Measurements from ENCODE around the gene EPB41L3.

Gene EPB41L3

DNA sequence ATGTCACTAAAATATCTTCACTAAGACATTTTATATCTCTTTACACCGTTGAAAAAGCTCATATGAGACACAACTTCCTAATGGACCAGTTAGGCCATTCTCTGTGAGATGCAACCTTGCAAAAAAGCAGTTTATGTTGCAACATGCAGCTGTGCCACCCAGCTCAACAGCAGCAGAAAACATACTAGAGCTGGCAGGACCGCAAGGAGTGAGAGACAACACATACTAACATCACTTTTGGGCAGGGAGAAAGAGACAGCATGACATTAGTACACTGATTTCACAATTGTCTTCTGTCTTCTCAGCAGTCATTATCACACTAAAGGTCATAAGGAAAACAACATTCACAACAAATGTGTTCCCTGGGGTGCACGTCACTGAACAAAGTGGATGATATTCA lies 122.9 kb downstream of the EPB41L3 start:
- Histone ChIP-seq H3K4me1 (ENCODE audit: control insufficient read depth, insufficient read depth, low read length) (no peaks in the 10 kb centered on the region), H3K4me3 (ENCODE audit: insufficient read depth, low read depth, low read length) (no peak overlapping the region), H3K36me3 (ENCODE audit: control insufficient read depth, insufficient read depth, low read length) (no peaks in the 10 kb centered on the region), H3K9me3 (ENCODE audit: control insufficient read depth, low read length) (no peaks in the 10 kb centered on the region), H3K27ac (ENCODE audit: insufficient read depth, low read depth, low read length, poor library complexity, severe bottlenecking) (no peak overlapping the region), H3K27me3 (ENCODE audit: control insufficient read depth, insufficient read depth, low read length, poor library complexity, severe bottlenecking) (peaks cover 4% of the 10 kb centered on the region)
- WGBS, 2 experiments: 93 to 96% methylated on average over 2 to 3 of the region's 3 CpGs

DNA sequence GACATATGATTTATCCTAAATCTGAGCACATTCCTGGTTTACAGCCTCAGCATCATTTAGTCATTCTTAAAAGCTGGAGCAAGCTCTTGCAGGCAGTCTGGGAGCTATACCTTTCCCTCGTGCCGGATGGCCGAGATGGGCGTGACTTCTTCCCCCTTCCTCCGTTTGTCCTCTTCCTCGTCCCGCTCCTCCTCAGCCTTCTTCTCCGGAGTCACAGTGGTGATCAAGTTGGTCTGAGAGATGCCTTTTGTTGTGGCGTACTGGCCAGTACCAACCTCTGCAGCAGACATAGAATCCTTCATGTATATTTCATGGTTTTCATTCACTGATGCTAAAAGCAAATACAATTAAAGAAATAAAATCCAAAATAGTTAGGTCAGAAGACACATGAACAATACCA lies 124.2 kb downstream of the EPB41L3 start:
- H3K4me1 ChIP-seq (ENCODE audit: control insufficient read depth, insufficient read depth, low read length): peaks cover 8% of the 10 kb centered on the region
- 83 to 85% methylated on average over 9 of the region's 9 CpGs for WGBS, 2 experiments
- H3K9me3 ChIP-seq (ENCODE audit: control insufficient read depth, low read length): no peaks in the 10 kb centered on the region
- no peak overlapping the region for H3K27ac ChIP-seq (ENCODE audit: insufficient read depth, low read depth, low read length, poor library complexity, severe bottlenecking)
- no peaks in the 10 kb centered on the region for H3K36me3 ChIP-seq (ENCODE audit: control insufficient read depth, insufficient read depth, low read length)
- H3K4me3 ChIP-seq (ENCODE audit: insufficient read depth, low read depth, low read length): no peak overlapping the region
- peaks cover 4% of the 10 kb centered on the region for H3K27me3 ChIP-seq (ENCODE audit: control insufficient read depth, insufficient read depth, low read length, poor library complexity, severe bottlenecking)

DNA sequence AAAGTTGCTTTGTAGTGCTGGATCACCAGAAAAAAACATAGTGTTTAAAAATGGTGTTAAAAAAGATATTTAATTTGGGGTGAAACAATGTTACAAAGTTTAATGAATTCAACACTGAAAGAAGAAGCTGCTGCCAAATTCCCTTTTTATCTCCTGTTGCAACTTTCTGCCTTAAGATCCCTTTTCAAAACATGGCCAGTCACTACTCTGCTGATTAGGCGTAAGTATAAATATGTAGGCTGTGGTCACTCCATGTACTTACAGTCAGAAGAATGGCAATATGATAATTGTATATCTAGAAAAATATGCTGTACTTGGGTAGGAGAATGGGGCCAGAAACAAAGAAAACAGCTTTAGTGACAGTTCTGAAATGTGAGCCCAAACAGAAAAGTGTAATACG lies 124.8 kb downstream of the EPB41L3 start:
- peaks cover 10% of the 10 kb centered on the region for H3K4me1 ChIP-seq (ENCODE audit: control insufficient read depth, insufficient read depth, low read length)
- WGBS, 2 experiments: 100% methylated on average over 2 of the region's 2 CpGs
- H3K4me3 ChIP-seq (ENCODE audit: insufficient read depth, low read depth, low read length): no peak overlapping the region
- no peaks in the 10 kb centered on the region for H3K9me3 ChIP-seq (ENCODE audit: control insufficient read depth, low read length)
- no peaks in the 10 kb centered on the region for H3K36me3 ChIP-seq (ENCODE audit: control insufficient read depth, insufficient read depth, low read length)
- peaks cover 4% of the 10 kb centered on the region for H3K27me3 ChIP-seq (ENCODE audit: control insufficient read depth, insufficient read depth, low read length, poor library complexity, severe bottlenecking)
- H3K27ac ChIP-seq (ENCODE audit: insufficient read depth, low read depth, low read length, poor library complexity, severe bottlenecking): no peak overlapping the region

DNA sequence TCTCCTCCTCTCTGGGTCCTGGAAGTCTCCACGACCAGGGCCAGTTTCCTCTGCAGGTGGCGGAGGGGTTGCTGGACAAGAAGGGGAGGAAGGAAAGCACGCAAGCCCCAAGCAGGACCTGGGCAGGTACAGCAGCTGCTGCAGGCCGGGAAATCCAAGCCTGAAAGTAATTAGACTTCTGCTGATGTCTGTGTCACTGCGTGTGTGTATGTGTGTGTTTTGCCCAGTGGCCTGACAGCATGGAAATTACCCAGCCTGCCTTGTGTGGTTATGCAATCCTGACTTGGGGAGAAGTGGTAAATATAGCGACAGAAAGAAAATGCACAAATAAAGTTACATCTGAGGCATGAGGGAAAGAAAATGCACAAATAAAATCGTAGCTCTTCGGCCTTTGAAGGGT lies 126.5 kb downstream of the EPB41L3 start:
- H3K4me1 ChIP-seq (ENCODE audit: control insufficient read depth, insufficient read depth, low read length): peaks cover 14% of the 10 kb centered on the region
- no peaks in the 10 kb centered on the region for H3K9me3 ChIP-seq (ENCODE audit: control insufficient read depth, low read length)
- H3K27me3 ChIP-seq (ENCODE audit: control insufficient read depth, insufficient read depth, low read length, poor library complexity, severe bottlenecking): peaks cover 4% of the 10 kb centered on the region
- 85 to 86% methylated on average over 8 of the region's 8 CpGs for WGBS, 2 experiments
- no peak overlapping the region for H3K4me3 ChIP-seq (ENCODE audit: insufficient read depth, low read depth, low read length)
- H3K27ac ChIP-seq (ENCODE audit: insufficient read depth, low read depth, low read length, poor library complexity, severe bottlenecking): no peak overlapping the region
- H3K36me3 ChIP-seq (ENCODE audit: control insufficient read depth, insufficient read depth, low read length): no peaks in the 10 kb centered on the region

DNA sequence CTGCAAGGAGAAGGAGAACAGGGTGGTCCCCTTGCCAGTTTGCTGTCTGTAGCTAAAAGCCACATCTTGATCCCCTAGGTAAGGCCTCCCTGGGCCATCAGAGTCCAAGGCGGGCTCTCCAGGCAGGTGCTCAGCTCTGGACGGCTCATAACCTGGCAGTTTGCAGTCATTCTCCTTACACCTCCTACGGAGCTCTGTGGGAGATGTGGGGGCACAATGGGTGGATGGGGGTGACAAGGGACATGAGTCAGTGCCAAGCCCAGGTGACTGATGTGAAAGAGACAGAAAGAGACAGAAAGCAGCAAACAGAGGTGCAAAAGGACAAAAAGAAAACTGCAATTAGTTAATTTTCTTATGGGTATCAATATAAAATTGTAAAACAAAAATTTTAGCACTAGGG lies 127.7 kb downstream of the EPB41L3 start:
- no peak overlapping the region for H3K4me3 ChIP-seq (ENCODE audit: insufficient read depth, low read depth, low read length)
- WGBS, 2 experiments: 92 to 94% methylated on average over 3 of the region's 3 CpGs
- H3K36me3 ChIP-seq (ENCODE audit: control insufficient read depth, insufficient read depth, low read length): no peaks in the 10 kb centered on the region
- no peak overlapping the region for H3K27ac ChIP-seq (ENCODE audit: insufficient read depth, low read depth, low read length, poor library complexity, severe bottlenecking)
- H3K4me1 ChIP-seq (ENCODE audit: control insufficient read depth, insufficient read depth, low read length): peaks cover 14% of the 10 kb centered on the region
- H3K27me3 ChIP-seq (ENCODE audit: control insufficient read depth, insufficient read depth, low read length, poor library complexity, severe bottlenecking): peaks cover 4% of the 10 kb centered on the region
- no peaks in the 10 kb centered on the region for H3K9me3 ChIP-seq (ENCODE audit: control insufficient read depth, low read length)

DNA sequence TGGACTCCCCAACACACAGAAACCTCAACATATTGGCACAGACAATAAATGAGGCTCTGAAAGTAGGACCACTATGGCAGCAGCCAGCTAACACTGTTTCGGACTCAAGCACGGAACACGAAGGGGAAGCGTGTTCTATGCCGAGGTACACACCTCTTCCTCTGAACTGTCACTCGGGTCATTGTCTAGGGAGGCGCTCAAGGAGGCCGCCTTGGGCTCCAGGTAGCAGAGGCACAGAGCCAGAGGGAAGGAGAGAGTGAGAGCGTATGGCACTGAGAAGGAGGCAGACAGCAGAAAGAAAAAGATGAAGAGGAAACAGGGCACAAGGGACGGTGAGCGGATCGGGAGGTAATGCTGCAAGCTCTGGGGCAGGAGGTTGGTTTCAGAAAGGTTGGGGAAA lies 128.1 kb downstream of the EPB41L3 start:
- Histone ChIP-seq H3K27ac (ENCODE audit: insufficient read depth, low read depth, low read length, poor library complexity, severe bottlenecking) (no peak overlapping the region), H3K36me3 (ENCODE audit: control insufficient read depth, insufficient read depth, low read length) (no peaks in the 10 kb centered on the region), H3K4me3 (ENCODE audit: insufficient read depth, low read depth, low read length) (no peak overlapping the region), H3K27me3 (ENCODE audit: control insufficient read depth, insufficient read depth, low read length, poor library complexity, severe bottlenecking) (peaks cover 4% of the 10 kb centered on the region), H3K9me3 (ENCODE audit: control insufficient read depth, low read length) (no peaks in the 10 kb centered on the region), H3K4me1 (ENCODE audit: control insufficient read depth, insufficient read depth, low read length) (peaks cover 14% of the 10 kb centered on the region)
- 94 to 95% methylated on average over 12 of the region's 12 CpGs for WGBS, 2 experiments

DNA sequence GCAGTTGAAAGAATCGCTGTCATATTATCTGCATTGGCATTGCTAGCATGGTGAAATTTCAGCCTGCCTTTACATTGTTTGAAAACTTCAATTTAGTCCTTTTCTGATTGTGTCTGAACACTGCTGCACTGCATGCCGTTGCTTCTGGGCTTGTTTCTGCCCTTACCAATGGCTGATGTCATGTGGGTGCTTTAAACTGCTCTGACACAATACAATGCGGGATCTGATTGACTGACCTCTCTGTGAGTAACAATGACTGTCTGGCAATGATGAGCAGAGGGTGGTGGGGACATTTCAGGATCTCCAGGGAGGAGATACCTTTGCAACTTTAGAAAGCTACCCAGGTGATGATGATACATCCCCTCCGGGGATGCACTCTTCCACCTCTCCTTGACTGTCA lies 128.8 kb downstream of the EPB41L3 start:
- peaks cover 14% of the 10 kb centered on the region for H3K4me1 ChIP-seq (ENCODE audit: control insufficient read depth, insufficient read depth, low read length)
- H3K9me3 ChIP-seq (ENCODE audit: control insufficient read depth, low read length): no peaks in the 10 kb centered on the region
- no peak overlapping the region for H3K4me3 ChIP-seq (ENCODE audit: insufficient read depth, low read depth, low read length)
- H3K36me3 ChIP-seq (ENCODE audit: control insufficient read depth, insufficient read depth, low read length): no peaks in the 10 kb centered on the region
- H3K27me3 ChIP-seq (ENCODE audit: control insufficient read depth, insufficient read depth, low read length, poor library complexity, severe bottlenecking): peaks cover 4% of the 10 kb centered on the region
- H3K27ac ChIP-seq (ENCODE audit: insufficient read depth, low read depth, low read length, poor library complexity, severe bottlenecking): no peak overlapping the region
- WGBS, 2 experiments: 78 to 80% methylated on average over 4 of the region's 4 CpGs

DNA sequence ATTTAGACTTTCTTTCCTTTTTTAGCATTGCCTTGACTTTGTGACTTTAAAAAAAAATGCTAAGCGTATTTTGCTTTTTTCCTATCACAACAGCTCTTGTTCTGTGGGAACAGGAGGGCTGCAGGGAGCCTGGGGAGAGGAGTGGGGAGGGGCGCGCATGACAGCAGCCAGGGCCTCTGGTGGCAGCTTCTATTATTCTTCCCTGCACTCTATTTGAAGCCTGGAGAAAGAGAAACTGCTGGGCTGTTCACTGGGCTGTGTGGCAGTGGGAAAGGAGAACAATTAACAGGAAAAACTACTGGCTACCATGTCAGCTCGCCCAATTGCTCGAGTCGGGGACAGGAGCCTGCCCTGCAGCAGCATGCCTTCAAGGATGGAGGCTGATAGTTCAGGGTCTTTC lies 129.3 kb downstream of the EPB41L3 start:
- H3K27me3 ChIP-seq (ENCODE audit: control insufficient read depth, insufficient read depth, low read length, poor library complexity, severe bottlenecking): peaks cover 4% of the 10 kb centered on the region
- no peaks in the 10 kb centered on the region for H3K36me3 ChIP-seq (ENCODE audit: control insufficient read depth, insufficient read depth, low read length)
- no peak overlapping the region for H3K27ac ChIP-seq (ENCODE audit: insufficient read depth, low read depth, low read length, poor library complexity, severe bottlenecking)
- H3K9me3 ChIP-seq (ENCODE audit: control insufficient read depth, low read length): no peaks in the 10 kb centered on the region
- peaks cover 14% of the 10 kb centered on the region for H3K4me1 ChIP-seq (ENCODE audit: control insufficient read depth, insufficient read depth, low read length)
- H3K4me3 ChIP-seq (ENCODE audit: insufficient read depth, low read depth, low read length): no peak overlapping the region
- WGBS, 2 experiments: 3 to 6% methylated on average over 6 of the region's 6 CpGs

DNA sequence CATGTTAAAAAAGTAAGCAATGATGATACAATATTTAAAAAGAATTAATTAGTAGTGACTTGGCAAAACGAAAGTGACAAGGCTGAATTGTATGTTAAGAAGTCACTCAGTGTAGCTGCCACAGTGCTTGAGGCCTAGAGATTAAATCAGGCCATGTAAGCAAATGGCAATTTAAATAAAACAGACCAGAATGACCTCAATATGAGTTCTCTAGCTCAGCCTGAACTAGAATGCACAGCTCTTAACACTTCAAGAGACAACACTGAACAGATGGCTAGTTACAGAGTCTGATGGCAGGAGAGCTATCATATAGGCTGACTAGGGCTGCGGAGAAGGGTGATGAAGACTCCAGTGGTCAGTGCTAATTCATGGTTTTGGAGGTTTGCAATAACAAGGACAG lies 130.3 kb downstream of the EPB41L3 start:
- no peaks in the 10 kb centered on the region for H3K9me3 ChIP-seq (ENCODE audit: control insufficient read depth, low read length)
- peaks cover 14% of the 10 kb centered on the region for H3K4me1 ChIP-seq (ENCODE audit: control insufficient read depth, insufficient read depth, low read length)
- no peaks in the 10 kb centered on the region for H3K36me3 ChIP-seq (ENCODE audit: control insufficient read depth, insufficient read depth, low read length)
- 90 to 92% methylated on average over 2 of the region's 2 CpGs for WGBS, 2 experiments
- peaks cover 4% of the 10 kb centered on the region for H3K27me3 ChIP-seq (ENCODE audit: control insufficient read depth, insufficient read depth, low read length, poor library complexity, severe bottlenecking)
- no peak overlapping the region for H3K27ac ChIP-seq (ENCODE audit: insufficient read depth, low read depth, low read length, poor library complexity, severe bottlenecking)
- no peak overlapping the region for H3K4me3 ChIP-seq (ENCODE audit: insufficient read depth, low read depth, low read length)

DNA sequence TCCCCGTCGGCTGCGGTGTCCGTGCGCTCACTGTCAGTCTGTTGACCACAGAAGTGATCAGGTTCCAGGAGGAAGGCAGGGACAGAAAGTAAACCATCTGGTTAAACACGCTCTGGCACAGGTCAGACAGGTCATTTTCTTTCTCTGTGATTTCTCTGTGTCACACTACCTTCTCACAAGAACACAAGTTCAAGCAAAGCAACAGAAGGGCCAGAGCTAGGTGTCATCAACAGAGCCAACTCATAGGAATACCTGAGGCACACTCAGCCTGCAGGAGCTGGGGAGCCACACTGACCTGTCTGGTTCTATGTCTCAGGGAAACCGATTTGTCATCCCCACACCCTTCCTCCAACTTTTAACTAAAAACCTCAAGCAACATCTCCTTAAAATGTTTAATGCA lies 133.2 kb downstream of the EPB41L3 start:
- WGBS, 2 experiments: 95 to 96% methylated on average over 7 of the region's 7 CpGs
- Histone ChIP-seq H3K27ac (ENCODE audit: insufficient read depth, low read depth, low read length, poor library complexity, severe bottlenecking) (no peak overlapping the region), H3K36me3 (ENCODE audit: control insufficient read depth, insufficient read depth, low read length) (no peaks in the 10 kb centered on the region), H3K27me3 (ENCODE audit: control insufficient read depth, insufficient read depth, low read length, poor library complexity, severe bottlenecking) (no peaks in the 10 kb centered on the region), H3K4me3 (ENCODE audit: insufficient read depth, low read depth, low read length) (no peak overlapping the region), H3K4me1 (ENCODE audit: control insufficient read depth, insufficient read depth, low read length) (peaks cover 14% of the 10 kb centered on the region), H3K9me3 (ENCODE audit: control insufficient read depth, low read length) (no peaks in the 10 kb centered on the region)

DNA sequence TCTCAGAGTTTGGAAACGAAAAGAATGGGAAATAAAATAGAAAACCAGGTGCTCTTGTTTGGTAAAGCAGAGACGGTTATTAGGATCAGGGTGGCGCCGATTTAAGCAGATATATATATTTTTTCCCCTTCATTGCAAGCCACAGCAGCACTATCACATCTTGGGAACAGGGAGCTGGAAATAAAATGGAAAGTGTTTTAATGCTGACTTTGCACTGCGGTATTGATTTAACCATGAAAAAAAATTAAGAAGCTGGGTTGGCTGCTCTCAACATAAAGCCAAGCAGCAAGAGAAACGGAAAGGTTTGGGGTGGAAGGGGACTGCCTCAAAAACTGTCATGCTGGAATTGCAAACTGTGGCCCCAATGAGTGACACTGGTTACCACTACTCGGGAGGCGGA lies 145.5 kb downstream of the EPB41L3 start:
- H3K27me3 ChIP-seq (ENCODE audit: control insufficient read depth, insufficient read depth, low read length, poor library complexity, severe bottlenecking): no peaks in the 10 kb centered on the region
- 92 to 96% methylated on average over 8 of the region's 8 CpGs for WGBS, 2 experiments
- H3K36me3 ChIP-seq (ENCODE audit: control insufficient read depth, insufficient read depth, low read length): no peaks in the 10 kb centered on the region
- H3K4me1 ChIP-seq (ENCODE audit: control insufficient read depth, insufficient read depth, low read length): no peaks in the 10 kb centered on the region
- H3K9me3 ChIP-seq (ENCODE audit: control insufficient read depth, low read length): no peaks in the 10 kb centered on the region
- H3K4me3 ChIP-seq (ENCODE audit: insufficient read depth, low read depth, low read length): no peak overlapping the region
- no peak overlapping the region for H3K27ac ChIP-seq (ENCODE audit: insufficient read depth, low read depth, low read length, poor library complexity, severe bottlenecking)

Measured in ectodermal cell (in vitro differentiated cells).